Measurements from ENCODE around the gene GNG12.
A peak's percentile ranks its signal among the peaks of the same experiment; 100 is the strongest.

The GNG12 gene

GRCh38 chr1:67749263-67749843 is 83.9 kb downstream of the GNG12 start:
- H3K4me3 ChIP-seq (ENCODE audit: low read length, poor library complexity, severe bottlenecking), result no peak overlapping the region
- H3K79me2 ChIP-seq (ENCODE audit: insufficient read depth, low read length), result no peaks in the 10 kb centered on the region
- no peaks in the 10 kb centered on the region for H3F3A ChIP-seq (ENCODE audit: low read depth)
- H3K36me3 ChIP-seq (ENCODE audit: insufficient read depth, low read length), result no peaks in the 10 kb centered on the region
- no peaks in the 10 kb centered on the region for H3K9me2 ChIP-seq (replicated peaks; ENCODE audit: low read depth, low read length)
- H3K9me3 ChIP-seq (ENCODE audit: insufficient read depth, low read depth, low read length), result no peaks in the 10 kb centered on the region
- H3K4me2 ChIP-seq (ENCODE audit: low read depth, low read length, poor library complexity, severe bottlenecking), result no peak overlapping the region
- TF ChIP-seq CTCF (conservative IDR thresholded peaks at IDR 0.05; ENCODE audit: low read length), result no peak
- no peak for TF ChIP-seq EZH2phosphoT487 (IDR thresholded peaks at IDR 0.05; ENCODE audit: borderline replicate concordance)
- H2AFZ ChIP-seq (ENCODE audit: low read length), result peak overlapping the region; percentile 17; the same call in 1 of the 2 replicates
- no peaks in the 10 kb centered on the region for H3K27me3 ChIP-seq (ENCODE audit: insufficient read depth, low read length, poor library complexity, severe bottlenecking)
- no peaks in the 10 kb centered on the region for H4K20me1 ChIP-seq (ENCODE audit: insufficient read depth, low read length, poor library complexity, severe bottlenecking)
- H3K9ac ChIP-seq (ENCODE audit: low read depth, low read length, poor library complexity, severe bottlenecking), result no peak overlapping the region
- peaks cover 1% of the 10 kb centered on the region for H3K4me1 ChIP-seq (ENCODE audit: insufficient read depth, low read length, poor library complexity, severe bottlenecking)

DNA sequence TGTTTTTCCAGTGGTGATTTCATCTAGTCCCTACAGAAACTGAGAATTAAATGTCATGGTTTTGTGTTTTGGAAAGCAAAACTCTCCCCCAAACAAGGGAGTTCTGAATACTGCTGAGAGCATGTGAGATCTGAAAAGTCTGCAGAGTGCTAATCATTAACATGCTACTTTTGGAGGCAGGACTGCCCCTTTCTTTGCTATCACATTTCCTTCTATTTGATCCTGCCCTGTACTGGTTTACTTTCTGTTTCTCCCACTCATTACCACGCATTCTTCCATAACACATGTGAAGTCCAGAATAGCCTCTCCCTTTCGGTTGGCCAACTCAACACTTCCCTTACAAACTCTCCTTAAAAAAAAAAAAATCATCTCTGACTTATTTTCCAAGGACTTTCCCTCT is 84.6 kb downstream of the GNG12 start:
- Histone ChIP-seq H3F3A (ENCODE audit: low read depth) (no peaks in the 10 kb centered on the region), H3K79me2 (ENCODE audit: insufficient read depth, low read length) (no peaks in the 10 kb centered on the region), H4K20me1 (ENCODE audit: insufficient read depth, low read length, poor library complexity, severe bottlenecking) (no peaks in the 10 kb centered on the region), H3K9me2 (replicated peaks; ENCODE audit: low read depth, low read length) (no peaks in the 10 kb centered on the region), H3K4me1 (ENCODE audit: insufficient read depth, low read length, poor library complexity, severe bottlenecking) (no peaks in the 10 kb centered on the region), H2AFZ (ENCODE audit: low read length) (peak overlapping the region; percentile 5; the same call in 1 of the 2 replicates), H3K4me2 (ENCODE audit: low read depth, low read length, poor library complexity, severe bottlenecking) (no peak overlapping the region), H3K27me3 (ENCODE audit: insufficient read depth, low read length, poor library complexity, severe bottlenecking) (no peaks in the 10 kb centered on the region), H3K9me3 (ENCODE audit: insufficient read depth, low read depth, low read length) (no peaks in the 10 kb centered on the region), H3K36me3 (ENCODE audit: insufficient read depth, low read length) (no peaks in the 10 kb centered on the region), H3K9ac (ENCODE audit: low read depth, low read length, poor library complexity, severe bottlenecking) (no peak overlapping the region), H3K4me3 (ENCODE audit: low read length, poor library complexity, severe bottlenecking) (no peak overlapping the region)
- TF ChIP-seq CTCF (conservative IDR thresholded peaks at IDR 0.05; ENCODE audit: low read length) (no peak), EZH2phosphoT487 (IDR thresholded peaks at IDR 0.05; ENCODE audit: borderline replicate concordance) (no peak)

DNA sequence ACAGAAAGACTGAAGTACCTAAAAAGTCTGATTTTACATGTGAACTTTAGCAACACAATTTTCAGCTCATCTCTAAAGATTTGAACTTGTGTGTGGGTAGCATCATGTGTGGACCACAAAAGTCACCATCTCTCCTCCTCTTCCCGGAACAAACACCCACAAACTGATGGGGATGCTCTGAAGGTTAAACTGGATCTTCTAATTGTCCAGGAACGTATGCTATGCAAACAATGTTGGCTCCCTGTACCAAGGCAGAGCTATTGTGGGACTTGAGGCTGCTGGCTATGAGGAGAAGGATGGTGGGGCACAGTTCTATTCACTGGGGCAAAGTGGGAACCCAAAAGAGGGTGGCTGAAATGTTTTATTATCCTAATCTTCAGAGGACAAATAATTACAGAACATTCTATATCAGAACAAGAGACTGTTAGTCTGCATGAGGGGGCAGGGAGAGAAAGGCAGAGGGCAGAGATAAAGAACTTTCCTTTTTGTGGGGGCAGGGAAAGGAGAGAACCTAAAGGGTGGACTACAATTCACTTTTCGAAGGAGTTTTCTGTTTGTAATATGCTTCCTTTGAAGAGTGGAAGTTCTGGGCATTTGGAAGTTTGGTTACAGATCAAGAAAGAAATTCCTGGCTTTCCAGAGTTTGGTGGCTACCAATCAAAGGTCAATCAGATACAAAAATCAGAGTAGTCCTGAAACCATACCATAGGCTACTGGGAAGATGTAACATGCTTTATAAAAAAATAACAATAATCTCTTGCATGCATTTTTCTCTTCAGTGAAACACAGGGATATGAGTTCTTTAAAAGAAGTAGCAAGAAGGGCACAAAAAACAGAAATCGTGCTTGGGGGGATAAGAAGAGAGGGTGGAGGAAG is 85.4 kb downstream of the GNG12 start:
- no peaks in the 10 kb centered on the region for H3K9me2 ChIP-seq (replicated peaks; ENCODE audit: low read depth, low read length)
- H3F3A ChIP-seq (ENCODE audit: low read depth), result no peaks in the 10 kb centered on the region
- no peak overlapping the region for H3K4me3 ChIP-seq (ENCODE audit: low read length, poor library complexity, severe bottlenecking)
- peak overlapping the region; percentile 5; the same call in 1 of the 2 replicates for H2AFZ ChIP-seq (ENCODE audit: low read length)
- TF ChIP-seq EZH2phosphoT487 (IDR thresholded peaks at IDR 0.05; ENCODE audit: borderline replicate concordance) (no peak), CTCF (conservative IDR thresholded peaks at IDR 0.05; ENCODE audit: low read length) (no peak)
- no peak overlapping the region for H3K9ac ChIP-seq (ENCODE audit: low read depth, low read length, poor library complexity, severe bottlenecking)
- no peaks in the 10 kb centered on the region for H4K20me1 ChIP-seq (ENCODE audit: insufficient read depth, low read length, poor library complexity, severe bottlenecking)
- peaks cover 2% of the 10 kb centered on the region for H3K4me1 ChIP-seq (ENCODE audit: insufficient read depth, low read length, poor library complexity, severe bottlenecking)
- no peak overlapping the region for H3K4me2 ChIP-seq (ENCODE audit: low read depth, low read length, poor library complexity, severe bottlenecking)
- no peaks in the 10 kb centered on the region for H3K27me3 ChIP-seq (ENCODE audit: insufficient read depth, low read length, poor library complexity, severe bottlenecking)
- H3K79me2 ChIP-seq (ENCODE audit: insufficient read depth, low read length), result no peaks in the 10 kb centered on the region
- no peaks in the 10 kb centered on the region for H3K9me3 ChIP-seq (ENCODE audit: insufficient read depth, low read depth, low read length)
- H3K36me3 ChIP-seq (ENCODE audit: insufficient read depth, low read length), result no peaks in the 10 kb centered on the region
